GM12872 (cell line): ENCODE data around the gene PNLIPRP2.

Source experiments
- CTCF ChIP-seq: IDR thresholded peaks from 3 replicates; pipeline ENCODE4 v1.5.1; 2011; ENCODE audit warnings: low read depth, mild to moderate bottlenecking, low read length, moderate library complexity; ENCODE audit not compliant: insufficient read depth

PNLIPRP2 gene

GRCh38 chr10:116673866-116674265 lies 53.1 kb downstream of the PNLIPRP2 start:
- no peak for TF ChIP-seq CTCF

- no peak for TF ChIP-seq CTCF
These were observed 54.2 kb downstream of the PNLIPRP2 start for GRCh38 chr10:116674901-116675423.

GRCh38 chr10:116676118-116676517 lies 55.4 kb downstream of the PNLIPRP2 start:
- TF ChIP-seq CTCF: no peak

DNA sequence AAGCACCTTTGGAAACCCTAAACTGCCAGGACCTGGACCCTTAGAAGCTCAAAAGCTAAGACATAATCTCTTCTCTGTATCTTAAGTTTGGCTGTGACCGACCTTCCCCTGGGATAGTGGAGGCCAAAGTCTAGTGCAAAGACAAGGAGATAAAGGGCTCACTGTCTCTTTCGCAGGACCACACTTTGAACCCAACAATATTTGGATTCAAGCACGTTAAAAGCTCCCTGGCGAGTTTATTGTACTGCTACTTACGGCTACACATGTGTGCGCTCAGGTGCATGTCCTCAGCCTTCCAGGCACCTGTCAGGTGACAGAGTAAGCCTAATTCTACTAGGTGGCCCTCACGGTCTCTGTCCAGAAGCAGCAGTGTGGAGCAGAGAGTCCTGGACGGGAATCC lies 55.9 kb downstream of the PNLIPRP2 start:
- TF ChIP-seq CTCF: no peak

DNA sequence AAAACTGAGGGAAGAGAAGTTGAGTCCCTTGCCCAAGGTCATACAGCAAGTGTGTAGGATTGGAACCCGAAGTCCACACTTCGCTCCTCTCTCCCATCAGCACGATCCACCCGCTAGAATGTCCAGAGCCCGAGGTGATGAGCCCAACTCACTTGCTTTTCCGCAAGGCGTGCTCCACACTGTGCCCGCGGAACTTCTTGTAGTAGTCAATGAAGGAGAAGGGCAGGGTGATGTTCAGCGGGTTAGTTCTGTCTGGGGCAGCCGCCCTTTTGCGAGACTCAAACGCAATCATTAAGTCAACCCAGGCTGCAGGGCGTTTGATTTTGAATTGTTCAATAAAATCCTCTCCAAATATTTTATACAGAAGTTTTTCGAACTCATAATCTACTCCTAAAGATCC lies 58.6 kb downstream of the PNLIPRP2 start:
- no peak for TF ChIP-seq CTCF

DNA sequence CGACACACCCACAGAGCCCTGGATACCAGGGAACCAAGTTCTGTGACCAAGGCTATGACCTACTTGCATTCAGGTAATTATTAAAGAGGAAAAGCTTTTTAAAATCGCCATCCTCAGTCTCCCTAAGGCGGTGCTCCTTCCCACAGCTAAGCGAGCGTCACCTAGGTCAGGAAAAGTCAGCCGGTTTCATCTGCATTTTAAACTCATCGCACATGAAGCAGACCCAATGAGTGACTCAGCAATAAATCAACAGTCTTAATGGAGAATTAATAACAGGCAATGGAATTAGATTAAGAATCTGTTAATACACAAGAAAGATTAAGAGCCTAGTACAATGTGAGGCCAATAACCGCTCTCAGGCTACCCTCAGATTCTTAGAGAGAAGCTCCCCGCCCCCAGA lies 62.4 kb downstream of the PNLIPRP2 start:
- TF ChIP-seq CTCF: no peak

GRCh38 chr10:116683821-116684220 lies 63.1 kb downstream of the PNLIPRP2 start:
- no peak for TF ChIP-seq CTCF

- no peak for TF ChIP-seq CTCF
These were observed 64.0 kb downstream of the PNLIPRP2 start for GRCh38 chr10:116684781-116685180.
